ENCODE measurements around the gene ZBTB32.

DNA sequence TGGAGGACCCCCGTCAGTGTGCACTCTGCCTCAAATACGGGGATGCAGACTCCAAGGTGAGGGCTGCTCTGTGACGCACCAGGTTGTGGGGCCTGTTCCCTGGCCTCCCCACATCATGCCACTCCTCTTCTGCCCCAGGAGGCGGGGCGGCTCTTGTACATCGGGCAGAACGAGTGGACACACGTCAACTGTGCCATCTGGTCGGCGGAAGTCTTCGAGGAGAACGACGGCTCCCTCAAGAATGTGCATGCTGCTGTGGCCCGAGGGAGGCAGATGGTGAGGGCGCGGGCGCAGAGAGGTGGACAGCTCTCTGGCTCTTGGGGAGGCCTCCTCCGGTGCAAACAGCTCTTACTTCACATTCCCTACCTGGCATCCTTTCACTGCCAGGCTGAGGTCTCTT lies 24.7 kb downstream of the ZBTB32 start:
- no peak for TF ChIP-seq CTCF (conservative IDR thresholded peaks at IDR 0.05 in 1 of 2, IDR thresholded peaks at IDR 0.05 in 1 of 2; ENCODE audit: extremely low read depth in 1 of 2, insufficient read depth in 1 of 2, low read depth in 1 of 2, low read length in 2 of 2)
- no peak for TF ChIP-seq EZH2 (IDR thresholded peaks at IDR 0.05; ENCODE audit: borderline replicate concordance, low read length)

All from mammary epithelial cell (primary cell).